ENCODE results near the gene DDX47. TPM values are rescaled to one million over a fixed set of nuclear protein-coding genes. Genes with fewer than 3 reads are reported as not detected.
A peak's percentile ranks its signal among the peaks of the same experiment; 100 is the strongest.

Gene DDX47
- total RNA-seq (2014; rRNA removed; shearing (Covaris generic)) (39.8 and 45.1 TPM in 2 replicates), total RNA-seq (2022) (50.4 and 59.1 TPM in 2 replicates), Bru-seq, nascent RNA (percentile 92 among the genes with signal in this experiment), BruChase-seq, experiment 1, labeled RNA remaining after a 6-hour chase (percentile 90 among the genes with signal in this experiment), BruChase-seq, experiment 2, labeled RNA remaining after a 2-hour chase (percentile 92 among the genes with signal in this experiment)
- long read RNA-seq, transcript DDX47-202 (12 exons, 1,817 nt), result major isoform, 114 of 120 reads
- long read RNA-seq, partial matches to known transcripts, result 2 of 120 reads
- long read RNA-seq, other reads (novel, unspliced or antisense), result 1 of 120 reads

- H3K9me2 ChIP-seq (ENCODE audit: insufficient read depth, low read length), result no peaks in the 10 kb centered on the region
- BruUV-seq (replicated peaks), result TSS peak; percentile 76
- H3K79me2 ChIP-seq (ENCODE audit: insufficient read depth, low read depth, low read length), result peaks cover 45% of the 10 kb centered on the region
- DNase-seq (ENCODE audit: low spot score), result peak; percentile 91
- peak; percentile 83 for TF ChIP-seq CTCF (conservative IDR thresholded peaks at IDR 0.05; ENCODE audit: low read length)
- TF ChIP-seq EZH2phosphoT487 (IDR thresholded peaks at IDR 0.05; ENCODE audit: borderline replicate concordance, low read depth, low read length), result no peak
- H3K4me3 ChIP-seq (ENCODE audit: low read depth, low read length, poor library complexity, severe bottlenecking), result peak within 1 kb of the TSS; percentile 85
- ChIA-PET POLR2A (interaction anchor here (0.6 to 1.4 kb wide), 7 partner anchors 9 to 279 kb away, joined by 3 to 6 read pairs (median 3); no protein-coding TSS in a partner anchor), CTCF (ENCODE audit: unreplicated experiment) (interaction anchor here (0.8 kb wide), 1 partner anchor 485 kb away, joined by 3 read pairs; no protein-coding TSS in a partner anchor)
- H4K20me1 ChIP-seq (ENCODE audit: insufficient read depth, low read length), result no peaks in the 10 kb centered on the region; the same call in 1 of the 2 replicates
- H3K9me3 ChIP-seq (ENCODE audit: low read length), result no peaks in the 10 kb centered on the region
- H3K36me3 ChIP-seq (ENCODE audit: insufficient read depth, low read length), result peaks cover 42% of the 10 kb centered on the region
- peak within 1 kb of the TSS; percentile 68; the same call in 1 of the 2 replicates for H2AFZ ChIP-seq (ENCODE audit: low read length)
- peak within 1 kb of the TSS; percentile 6 for H3K27ac ChIP-seq (ENCODE audit: low read depth, low read length, poor library complexity, severe bottlenecking)
- H3K4me1 ChIP-seq (ENCODE audit: insufficient read depth, low read length, poor library complexity, severe bottlenecking), result peaks cover 16% of the 10 kb centered on the region
- peak within 1 kb of the TSS; percentile 88 for H3K4me2 ChIP-seq (ENCODE audit: low read length)
- intact Hi-C loops (cut with micrococcal nuclease; ENCODE audit: unreplicated experiment), result no loop called here
These were observed at the start of gene DDX47 for GRCh38 chr12:12813120-12814101. TSS of gene DDX47 (plus strand) at chr12:12813346. CDS start at chr12:12813368, 22 bp downstream.

DNA sequence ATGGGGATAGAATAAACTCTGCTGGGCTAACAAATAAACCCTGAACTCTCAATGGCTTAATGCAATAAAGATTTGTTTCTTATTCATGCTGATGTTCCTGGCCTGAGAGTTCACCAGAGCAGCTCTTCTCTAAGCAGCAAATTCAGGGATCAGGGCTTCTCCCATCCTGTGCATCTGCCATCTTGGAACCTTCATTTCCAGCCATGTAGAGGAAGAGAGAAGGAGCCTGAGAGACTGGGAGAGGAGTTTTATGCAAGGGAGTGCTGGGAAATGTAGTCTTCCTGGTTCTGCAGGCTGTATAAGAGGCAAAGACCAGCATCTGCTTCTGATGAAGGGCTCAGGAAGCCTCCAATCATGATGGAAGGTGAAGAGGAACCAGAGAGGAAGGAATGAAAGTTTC, 48.3 kb upstream of the DDX47 start:
- POLR2A ChIA-PET, result no interaction called here
- Histone ChIP-seq H3K79me2 (ENCODE audit: insufficient read depth, low read depth, low read length) (no peaks in the 10 kb centered on the region), H2AFZ (ENCODE audit: low read length) (no peak overlapping the region), H3K36me3 (ENCODE audit: insufficient read depth, low read length) (no peaks in the 10 kb centered on the region), H3K4me2 (ENCODE audit: low read length) (no peak overlapping the region), H4K20me1 (ENCODE audit: insufficient read depth, low read length) (no peaks in the 10 kb centered on the region), H3K9me2 (ENCODE audit: insufficient read depth, low read length) (no peaks in the 10 kb centered on the region), H3K27ac (ENCODE audit: low read depth, low read length, poor library complexity, severe bottlenecking) (no peak overlapping the region), H3K4me3 (ENCODE audit: low read depth, low read length, poor library complexity, severe bottlenecking) (no peak overlapping the region), H3K9me3 (ENCODE audit: low read length) (no peaks in the 10 kb centered on the region), H3K4me1 (ENCODE audit: insufficient read depth, low read length, poor library complexity, severe bottlenecking) (no peaks in the 10 kb centered on the region)
- no TSS peak for BruUV-seq (replicated peaks)
- DNase-seq (ENCODE audit: low spot score), result no peak
- no peak for TF ChIP-seq CTCF (conservative IDR thresholded peaks at IDR 0.05; ENCODE audit: low read length)
- CTCF ChIA-PET (ENCODE audit: unreplicated experiment), result no interaction called here
- intact Hi-C loops (cut with micrococcal nuclease; ENCODE audit: unreplicated experiment), result no loop called here

Data from OCI-LY7 (cell line).